Activated T-helper 1 cell treated with Interleukin-2 at 50 U/mL for 16 hours (primary cell): ENCODE results near the gene FXYD4.

Experiments used
- DNase-seq: peaks from one replicate; pipeline ENCODE4 v3.0.0-alpha.2; 2020; ENCODE audit warnings: low read depth

FXYD4 gene

GRCh38 chr10:43344051-43344450 is 27.4 kb upstream of the FXYD4 start:
- DNase-seq: no peak

GRCh38 chr10:43347997-43348396 is 23.4 kb upstream of the FXYD4 start:
- DNase-seq: no peak

GRCh38 chr10:43348511-43349312 is 22.7 kb upstream of the FXYD4 start:
- DNase-seq: peak; percentile 79

GRCh38 chr10:43350156-43350555 is 21.3 kb upstream of the FXYD4 start:
- DNase-seq: no peak

GRCh38 chr10:43350686-43351085 is 20.8 kb upstream of the FXYD4 start:
- no peak for DNase-seq

- no peak for DNase-seq
Measured at GRCh38 chr10:43351301-43351700, 20.1 kb upstream of the FXYD4 start.

- DNase-seq: no peak
Measured at GRCh38 chr10:43352951-43353350, 18.5 kb upstream of the FXYD4 start.

- no peak for DNase-seq
Measured at GRCh38 chr10:43353495-43354329, 17.7 kb upstream of the FXYD4 start.

- DNase-seq: no peak
Measured at GRCh38 chr10:43354330-43354635, 17.2 kb upstream of the FXYD4 start.

GRCh38 chr10:43354879-43355380 is 16.5 kb upstream of the FXYD4 start:
- DNase-seq: no peak

- no peak for DNase-seq
Measured at GRCh38 chr10:43355749-43356371, 15.6 kb upstream of the FXYD4 start.

GRCh38 chr10:43360086-43360485 is 11.3 kb upstream of the FXYD4 start:
- no peak for DNase-seq

GRCh38 chr10:43361547-43362190 is 9.8 kb upstream of the FXYD4 start:
- DNase-seq: no peak

- peak; percentile 93 for DNase-seq
Measured at GRCh38 chr10:43362191-43362839, 9.1 kb upstream of the FXYD4 start.

GRCh38 chr10:43365001-43365400 is 6.4 kb upstream of the FXYD4 start:
- no peak for DNase-seq

- DNase-seq: no peak
Measured at GRCh38 chr10:43369921-43370320, 1.5 kb upstream of the FXYD4 start.

GRCh38 chr10:43370671-43371215 is 693 bp upstream of the FXYD4 start:
- no peak for DNase-seq

- no peak for DNase-seq
Measured at GRCh38 chr10:43372765-43373361, 1.4 kb downstream of the FXYD4 start.

- DNase-seq: no peak
Measured at GRCh38 chr10:43373461-43373860, 2.0 kb downstream of the FXYD4 start.

- no peak for DNase-seq
Measured at GRCh38 chr10:43374194-43374593, 2.8 kb downstream of the FXYD4 start.

- no peak for DNase-seq
Measured at GRCh38 chr10:43375401-43376020, 4.1 kb downstream of the FXYD4 start.
